Liver (tissue), 9 donors: Measurements from ENCODE around the gene ABLIM3. TPM values are rescaled to one million over a fixed set of nuclear protein-coding genes. Genes with fewer than 3 reads are reported as not detected.

ENCODE experiments used
- DNase-seq: peaks from one replicate; pipeline ENCODE4 v3.0.0-alpha.2; 2017; ENCODE audit warnings: low spot score
- H3K27ac ChIP-seq, 2 donors: one replicate each; pipeline ENCODE4 v1.7.0; 2013; ENCODE audit warnings: inconsistent platforms in 2 of 2, low read length in 2 of 2, control low read depth in 1 of 2, low read depth in 1 of 2, mild to moderate bottlenecking in 1 of 2
- H3K27me3 ChIP-seq, 4 donors: one replicate each; pipeline versions ENCODE4 v1.6.1 to v1.7.0; 2013; ENCODE audit warnings: low read length in 3 of 4, inconsistent platforms in 1 of 4, mild to moderate bottlenecking in 1 of 4, moderate library complexity in 1 of 4; ENCODE audit not compliant: control insufficient read depth in 4 of 4, insufficient read depth in 4 of 4
- H3K36me3 ChIP-seq, 4 donors: one replicate each; pipeline versions ENCODE4 v1.6.1 to v1.7.0; 2013; ENCODE audit warnings: low read length in 3 of 4, mild to moderate bottlenecking in 3 of 4, low read depth in 1 of 4, moderate library complexity in 1 of 4; ENCODE audit not compliant: control insufficient read depth in 4 of 4, insufficient read depth in 3 of 4
- H3K4me1 ChIP-seq, 4 donors: one replicate each; pipeline versions ENCODE4 v1.6.1 to v1.7.0; 2013; ENCODE audit warnings: low read length in 3 of 4, mild to moderate bottlenecking in 3 of 4, moderate library complexity in 1 of 4; ENCODE audit not compliant: control insufficient read depth in 4 of 4, insufficient read depth in 4 of 4
- H3K4me3 ChIP-seq, 3 donors: one replicate each; pipeline versions ENCODE4 v1.6.1 to v1.7.0; 2013; ENCODE audit warnings: low read length in 3 of 3, control low read depth in 1 of 3, low read depth in 1 of 3, mild to moderate bottlenecking in 1 of 3
- H3K9ac ChIP-seq, 2 donors: one replicate each; pipeline ENCODE4 v1.7.0; 2013; ENCODE audit warnings: low read length in 2 of 2, mild to moderate bottlenecking in 2 of 2, moderate library complexity in 2 of 2, control low read depth in 1 of 2, low read depth in 1 of 2
- H3K9me3 ChIP-seq, 4 donors: one replicate each; pipeline versions ENCODE4 v1.6.1 to v1.7.0; 2013; ENCODE audit warnings: low read length in 3 of 4; ENCODE audit not compliant: control insufficient read depth in 4 of 4
- EGR1 ChIP-seq, 2 donors: IDR thresholded peaks; 2 replicates each; pipeline ENCODE4 v1.6.1; 2016 to 2018; ENCODE audit warnings: antibody characterized with exemption in 2 of 2, low read depth in 2 of 2
- FOXA1 ChIP-seq: IDR thresholded peaks from 2 replicates; pipeline ENCODE4 v1.6.1; 2016; ENCODE audit warnings: antibody characterized with exemption
- FOXA2 ChIP-seq: IDR thresholded peaks from 2 replicates; pipeline ENCODE4 v1.6.1; 2016; ENCODE audit warnings: antibody characterized with exemption
- GABPA ChIP-seq, 2 donors: IDR thresholded peaks in 1 of 2; conservative IDR thresholded peaks in 1 of 2; 2 replicates each; pipeline ENCODE4 v1.6.1; 2016; ENCODE audit warnings: antibody characterized with exemption in 2 of 2, mild to moderate bottlenecking in 1 of 2, moderate library complexity in 1 of 2
- HNF4A ChIP-seq, 2 donors: conservative IDR thresholded peaks; 2 replicates each; pipeline ENCODE4 v1.6.1; 2016; ENCODE audit warnings: antibody characterized with exemption in 2 of 2, mild to moderate bottlenecking in 2 of 2
- NR2F2 ChIP-seq: IDR thresholded peaks from 2 replicates; pipeline ENCODE4 v1.6.1; 2016; ENCODE audit warnings: antibody characterized with exemption
- RAD21 ChIP-seq, 2 donors: IDR thresholded peaks; 2 replicates each; pipeline ENCODE4 v1.6.1; 2016; ENCODE audit warnings: antibody characterized with exemption in 2 of 2, mild to moderate bottlenecking in 2 of 2
- RXRA ChIP-seq, 2 donors: IDR thresholded peaks; 2 replicates each; pipeline ENCODE4 v1.6.1; 2017 to 2018; ENCODE audit warnings: antibody characterized with exemption in 2 of 2, mild to moderate bottlenecking in 1 of 2
- SP1 ChIP-seq: IDR thresholded peaks from 2 replicates; pipeline ENCODE4 v1.6.1; 2018; ENCODE audit warnings: antibody characterized with exemption, mild to moderate bottlenecking
- WGBS: extraction: QIAGEN DNeasy Blood & Tissue Kit; methylation state at CpG from one replicate; pipeline ENCODE4 v1.1.7; 2013; 5-methylcytosine and 5-hydroxymethylcytosine counted together
- polyA plus RNA-seq, 2 donors: library from polyadenylated mRNA; stranded (reverse) in 1 of 2; unstranded in 1 of 2; fragments of 200-250 nt in 1 of 2; fragments of >200 nt in 1 of 2; fragmentation: Nextera tagmentation in 1 of 2; extraction: Ambion mirVana in 1 of 2; gene quantifications; one replicate each; pipeline versions ENCODE4 v1.2.1 to v1.2.3, GENCODE V29; 2013 to 2015
- total RNA-seq, 2 donors: library from RNA; depleted of rRNA; stranded (reverse); fragments of >200 nt; gene quantifications; one replicate each; pipeline ENCODE4 v1.2.3, GENCODE V29; 2014
- TF ChIP-seq, protein P1 (sequence below): fragments of 150-350 bp; IDR thresholded peaks from 2 replicates; pipeline ENCODE4 v1.5.1; 2017; ENCODE audit warnings: improper control_type of control experiment, low read depth, low read length; ENCODE audit not compliant: missing input control
- TF ChIP-seq, protein P2 (sequence below): IDR thresholded peaks from 2 replicates; pipeline ENCODE4 v1.6.1; 2016; ENCODE audit warnings: antibody characterized with exemption
- TF ChIP-seq, protein P3 (sequence below): IDR thresholded peaks from 2 replicates; pipeline ENCODE4 v1.6.1; 2016; ENCODE audit warnings: antibody characterized with exemption
- TF ChIP-seq, protein P4 (sequence below): IDR thresholded peaks from 2 replicates; pipeline ENCODE4 v1.6.1; 2016; ENCODE audit warnings: antibody characterized with exemption, mild to moderate bottlenecking
- TF ChIP-seq, protein P5 (sequence below): IDR thresholded peaks from 2 replicates; pipeline ENCODE4 v1.6.1; 2016; ENCODE audit warnings: antibody characterized with exemption
- donor health status: healthy.
- donor health status: healthy.
- donor health status: healthy.
- donor health status: healthy.
- donor health status: healthy.

ABLIM3 gene
- total and polyA plus RNA-seq, 4 donors, result 6.8 to 131 (median 43.1) TPM

DNA sequence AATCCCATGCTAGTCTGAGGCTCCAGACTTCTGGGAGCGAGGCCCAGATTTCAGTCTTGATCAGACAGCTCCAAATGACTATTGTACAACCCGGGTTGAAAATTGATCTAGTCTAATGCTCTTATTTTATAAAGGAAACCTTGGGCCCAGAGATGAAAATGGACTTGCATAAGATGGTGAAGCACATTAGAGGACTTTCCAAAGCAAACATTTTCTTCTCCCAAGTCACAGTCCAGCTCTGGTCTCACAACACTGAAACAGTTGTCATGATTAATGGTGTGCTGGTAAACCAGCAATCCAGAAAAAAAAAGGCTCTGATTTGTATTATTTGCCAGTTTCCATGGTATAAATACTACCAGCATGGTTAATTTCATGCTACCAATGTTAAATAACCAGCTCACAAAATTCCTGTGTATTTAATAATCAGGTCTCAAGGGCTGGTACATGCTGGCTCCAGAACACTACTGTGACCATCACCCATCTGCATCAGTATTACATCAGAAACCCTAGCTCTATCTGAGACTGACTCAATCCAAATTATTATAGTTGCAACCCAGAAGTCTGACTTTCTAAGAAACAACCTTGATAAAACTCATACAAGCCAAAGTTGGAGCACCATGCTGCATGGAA is 32.5 kb upstream of the ABLIM3 start:
- TF ChIP-seq, protein P1, sequence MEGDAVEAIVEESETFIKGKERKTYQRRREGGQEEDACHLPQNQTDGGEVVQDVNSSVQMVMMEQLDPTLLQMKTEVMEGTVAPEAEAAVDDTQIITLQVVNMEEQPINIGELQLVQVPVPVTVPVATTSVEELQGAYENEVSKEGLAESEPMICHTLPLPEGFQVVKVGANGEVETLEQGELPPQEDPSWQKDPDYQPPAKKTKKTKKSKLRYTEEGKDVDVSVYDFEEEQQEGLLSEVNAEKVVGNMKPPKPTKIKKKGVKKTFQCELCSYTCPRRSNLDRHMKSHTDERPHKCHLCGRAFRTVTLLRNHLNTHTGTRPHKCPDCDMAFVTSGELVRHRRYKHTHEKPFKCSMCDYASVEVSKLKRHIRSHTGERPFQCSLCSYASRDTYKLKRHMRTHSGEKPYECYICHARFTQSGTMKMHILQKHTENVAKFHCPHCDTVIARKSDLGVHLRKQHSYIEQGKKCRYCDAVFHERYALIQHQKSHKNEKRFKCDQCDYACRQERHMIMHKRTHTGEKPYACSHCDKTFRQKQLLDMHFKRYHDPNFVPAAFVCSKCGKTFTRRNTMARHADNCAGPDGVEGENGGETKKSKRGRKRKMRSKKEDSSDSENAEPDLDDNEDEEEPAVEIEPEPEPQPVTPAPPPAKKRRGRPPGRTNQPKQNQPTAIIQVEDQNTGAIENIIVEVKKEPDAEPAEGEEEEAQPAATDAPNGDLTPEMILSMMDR, result no peak
- TF ChIP-seq GABPA (IDR thresholded peaks at IDR 0.05 in 1 of 2, conservative IDR thresholded peaks at IDR 0.05 in 1 of 2), result no peak
- no peak for DNase-seq
- 88% methylated on average over 2 of the region's 2 CpGs for WGBS
- no peaks in the 10 kb centered on the region for H3K27me3 ChIP-seq
- no peak overlapping the region for H3K27ac ChIP-seq
- no peak overlapping the region for H3K4me3 ChIP-seq
- no peaks in the 10 kb centered on the region for H3K36me3 ChIP-seq
- H3K9ac ChIP-seq, result no peak overlapping the region
- no peaks in the 10 kb centered on the region for H3K9me3 ChIP-seq
- no peaks in the 10 kb centered on the region for H3K4me1 ChIP-seq

DNA sequence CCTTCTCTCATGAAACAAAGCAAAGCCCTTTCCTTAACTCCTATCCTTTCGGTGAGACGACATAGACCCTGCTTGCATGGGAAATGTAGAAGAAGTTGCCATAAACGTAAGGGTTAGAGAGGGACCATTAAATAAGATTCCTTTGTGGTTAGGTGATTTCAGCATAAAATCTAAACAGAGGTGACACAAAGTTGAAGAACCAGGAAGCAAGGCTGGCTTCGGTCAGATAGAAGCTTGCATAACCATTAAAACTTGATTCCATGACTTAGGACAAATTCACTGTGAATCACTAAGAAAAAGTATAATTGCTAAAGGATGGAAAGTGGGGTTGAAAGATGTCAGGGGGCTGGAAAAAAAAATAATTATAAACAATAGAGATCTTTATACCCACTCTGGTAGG is 30.9 kb upstream of the ABLIM3 start:
- Histone ChIP-seq H3K4me1 (peaks cover 0 to 3% (median 0%) of the 10 kb centered on the region in 4 donors), H3K9ac (no peak overlapping the region), H3K36me3 (no peaks in the 10 kb centered on the region), H3K9me3 (no peaks in the 10 kb centered on the region), H3K27me3 (no peaks in the 10 kb centered on the region), H3K27ac (no peak overlapping the region), H3K4me3 (no peak overlapping the region)
- no peak for DNase-seq
- WGBS, result 91% methylated on average over 4 of the region's 4 CpGs
- TF ChIP-seq, protein P2, sequence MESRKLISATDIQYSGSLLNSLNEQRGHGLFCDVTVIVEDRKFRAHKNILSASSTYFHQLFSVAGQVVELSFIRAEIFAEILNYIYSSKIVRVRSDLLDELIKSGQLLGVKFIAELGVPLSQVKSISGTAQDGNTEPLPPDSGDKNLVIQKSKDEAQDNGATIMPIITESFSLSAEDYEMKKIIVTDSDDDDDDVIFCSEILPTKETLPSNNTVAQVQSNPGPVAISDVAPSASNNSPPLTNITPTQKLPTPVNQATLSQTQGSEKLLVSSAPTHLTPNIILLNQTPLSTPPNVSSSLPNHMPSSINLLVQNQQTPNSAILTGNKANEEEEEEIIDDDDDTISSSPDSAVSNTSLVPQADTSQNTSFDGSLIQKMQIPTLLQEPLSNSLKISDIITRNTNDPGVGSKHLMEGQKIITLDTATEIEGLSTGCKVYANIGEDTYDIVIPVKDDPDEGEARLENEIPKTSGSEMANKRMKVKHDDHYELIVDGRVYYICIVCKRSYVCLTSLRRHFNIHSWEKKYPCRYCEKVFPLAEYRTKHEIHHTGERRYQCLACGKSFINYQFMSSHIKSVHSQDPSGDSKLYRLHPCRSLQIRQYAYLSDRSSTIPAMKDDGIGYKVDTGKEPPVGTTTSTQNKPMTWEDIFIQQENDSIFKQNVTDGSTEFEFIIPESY, result no peak
- TF ChIP-seq, protein P3, sequence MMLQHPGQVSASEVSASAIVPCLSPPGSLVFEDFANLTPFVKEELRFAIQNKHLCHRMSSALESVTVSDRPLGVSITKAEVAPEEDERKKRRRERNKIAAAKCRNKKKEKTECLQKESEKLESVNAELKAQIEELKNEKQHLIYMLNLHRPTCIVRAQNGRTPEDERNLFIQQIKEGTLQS, result no peak
- TF ChIP-seq FOXA1 (no peak), EGR1 (IDR thresholded peaks at IDR 0.05; ENCODE audit: low read depth in 2 of 2) (no peak), SP1 (no peak), HNF4A (conservative IDR thresholded peaks at IDR 0.05) (no peak), GABPA (IDR thresholded peaks at IDR 0.05 in 1 of 2, conservative IDR thresholded peaks at IDR 0.05 in 1 of 2) (no peak), NR2F2 (no peak), RAD21 (IDR thresholded peaks at IDR 0.05) (no peak), FOXA2 (no peak), RXRA (IDR thresholded peaks at IDR 0.05) (no peak)
- TF ChIP-seq, protein P4, sequence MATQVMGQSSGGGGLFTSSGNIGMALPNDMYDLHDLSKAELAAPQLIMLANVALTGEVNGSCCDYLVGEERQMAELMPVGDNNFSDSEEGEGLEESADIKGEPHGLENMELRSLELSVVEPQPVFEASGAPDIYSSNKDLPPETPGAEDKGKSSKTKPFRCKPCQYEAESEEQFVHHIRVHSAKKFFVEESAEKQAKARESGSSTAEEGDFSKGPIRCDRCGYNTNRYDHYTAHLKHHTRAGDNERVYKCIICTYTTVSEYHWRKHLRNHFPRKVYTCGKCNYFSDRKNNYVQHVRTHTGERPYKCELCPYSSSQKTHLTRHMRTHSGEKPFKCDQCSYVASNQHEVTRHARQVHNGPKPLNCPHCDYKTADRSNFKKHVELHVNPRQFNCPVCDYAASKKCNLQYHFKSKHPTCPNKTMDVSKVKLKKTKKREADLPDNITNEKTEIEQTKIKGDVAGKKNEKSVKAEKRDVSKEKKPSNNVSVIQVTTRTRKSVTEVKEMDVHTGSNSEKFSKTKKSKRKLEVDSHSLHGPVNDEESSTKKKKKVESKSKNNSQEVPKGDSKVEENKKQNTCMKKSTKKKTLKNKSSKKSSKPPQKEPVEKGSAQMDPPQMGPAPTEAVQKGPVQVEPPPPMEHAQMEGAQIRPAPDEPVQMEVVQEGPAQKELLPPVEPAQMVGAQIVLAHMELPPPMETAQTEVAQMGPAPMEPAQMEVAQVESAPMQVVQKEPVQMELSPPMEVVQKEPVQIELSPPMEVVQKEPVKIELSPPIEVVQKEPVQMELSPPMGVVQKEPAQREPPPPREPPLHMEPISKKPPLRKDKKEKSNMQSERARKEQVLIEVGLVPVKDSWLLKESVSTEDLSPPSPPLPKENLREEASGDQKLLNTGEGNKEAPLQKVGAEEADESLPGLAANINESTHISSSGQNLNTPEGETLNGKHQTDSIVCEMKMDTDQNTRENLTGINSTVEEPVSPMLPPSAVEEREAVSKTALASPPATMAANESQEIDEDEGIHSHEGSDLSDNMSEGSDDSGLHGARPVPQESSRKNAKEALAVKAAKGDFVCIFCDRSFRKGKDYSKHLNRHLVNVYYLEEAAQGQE, result no peak
- TF ChIP-seq, protein P5, sequence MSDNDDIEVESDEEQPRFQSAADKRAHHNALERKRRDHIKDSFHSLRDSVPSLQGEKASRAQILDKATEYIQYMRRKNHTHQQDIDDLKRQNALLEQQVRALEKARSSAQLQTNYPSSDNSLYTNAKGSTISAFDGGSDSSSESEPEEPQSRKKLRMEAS, result no peak
